H1 (cell line): ENCODE data around the gene JPH3. TPM values are rescaled to one million over a fixed set of nuclear protein-coding genes. Genes with fewer than 3 reads are reported as not detected.

Source experiments
- CTCF ChIA-PET: fragments of 300-600 bp; sonication (Branson Sonifier 250); formaldehyde crosslinking; loops from one replicate; lab custom pipeline; 2021; ENCODE audit not compliant: partially characterized antibody; lab: Charles Lee
- POLR2A ChIA-PET: fragments of 300-600 bp; sonication (Branson Sonifier 250); formaldehyde crosslinking; loops from one replicate; lab custom pipeline; 2021; ENCODE audit warnings: inconsistent platforms; ENCODE audit not compliant: partially characterized antibody; lab: Charles Lee
- DNase-seq, 2 experiments: peaks; one replicate each; pipeline versions ENCODE4 v3.0.0 to v3.0.0-alpha.2; 2010 to 2022; ENCODE audit warnings: low spot score in 2 of 2, low read depth in 1 of 2, mixed read lengths in 1 of 2
- FAIRE-seq: peaks from 2 replicates; lab custom pipeline; 2011; peaks lifted over from hg19 to GRCh38; lab: Jason Lieb, UNC
- H2AFZ ChIP-seq: 2 replicates; pipeline ENCODE4 v1.8.1; 2012; ENCODE audit warnings: low read length, inconsistent platforms
- H2AK5ac ChIP-seq: 2 replicates; pipeline ENCODE4 v1.6.1; 2013; ENCODE audit warnings: low read depth, low read length
- H2BK120ac ChIP-seq: replicated peaks from 2 replicates; pipeline ENCODE3; 2013; ENCODE audit warnings: low read depth, low read length, inconsistent platforms
- H2BK12ac ChIP-seq: 2 replicates; pipeline ENCODE4 v1.6.1; 2013; ENCODE audit warnings: low read depth, low read length
- H2BK15ac ChIP-seq: 2 replicates; pipeline ENCODE4 v1.6.1; 2013; ENCODE audit warnings: low read length
- H2BK20ac ChIP-seq: 2 replicates; pipeline ENCODE4 v1.6.1; 2013; ENCODE audit warnings: low read length
- H2BK5ac ChIP-seq: 2 replicates; pipeline ENCODE4 v1.6.1; 2013; ENCODE audit warnings: low read depth, low read length
- H3K14ac ChIP-seq: 2 replicates; pipeline ENCODE4 v1.6.1; 2013; ENCODE audit warnings: inconsistent platforms; ENCODE audit not compliant: insufficient read length
- H3K18ac ChIP-seq: 2 replicates; pipeline ENCODE4 v1.6.1; 2013; ENCODE audit warnings: low read length; ENCODE audit errors: extremely low read depth
- H3K23ac ChIP-seq: 2 replicates; pipeline ENCODE4 v1.6.1; 2013; ENCODE audit warnings: inconsistent platforms; ENCODE audit not compliant: insufficient read length
- H3K23me2 ChIP-seq: 2 replicates; pipeline ENCODE4 v1.6.1; 2013; ENCODE audit warnings: low read depth, low read length
- H3K27ac ChIP-seq: 2 replicates; pipeline ENCODE4 v1.6.1; 2011; ENCODE audit warnings: low read depth, low read length, inconsistent platforms
- H3K27me3 ChIP-seq, 4 experiments: replicated peaks in 1 of 4; 1 replicate in 1 of 4; 2 replicates in 3 of 4; pipeline versions ENCODE4 v1.6.1 to v1.8.1; 2011 to 2013; ENCODE audit warnings: low read length in 3 of 4, mild to moderate bottlenecking in 3 of 4, inconsistent platforms in 2 of 4, mixed read lengths in 2 of 4, moderate library complexity in 1 of 4; ENCODE audit not compliant: control insufficient read depth in 3 of 4, insufficient read depth in 3 of 4; ENCODE audit errors: extremely low read depth in 1 of 4
- H3K36me3 ChIP-seq, 4 experiments: 2 replicates each; pipeline versions ENCODE4 v1.6.1 to v1.8.1; 2011 to 2013; ENCODE audit warnings: mild to moderate bottlenecking in 4 of 4, low read length in 3 of 4, moderate library complexity in 2 of 4, control low read depth in 1 of 4, inconsistent platforms in 1 of 4; ENCODE audit not compliant: insufficient read depth in 4 of 4, control insufficient read depth in 2 of 4
- H3K4ac ChIP-seq: replicated peaks from 2 replicates; pipeline ENCODE3; 2013; ENCODE audit warnings: low read length, low read depth, mixed read lengths, inconsistent platforms; ENCODE audit not compliant: insufficient read length
- H3K4me1 ChIP-seq, 4 experiments: replicated peaks in 1 of 4; 1 replicate in 1 of 4; 2 replicates in 3 of 4; pipeline versions ENCODE4 v1.6.1 to v1.8.1; 2011 to 2013; ENCODE audit warnings: low read length in 3 of 4, inconsistent platforms in 2 of 4, mixed read lengths in 1 of 4; ENCODE audit not compliant: insufficient read depth in 4 of 4, control insufficient read depth in 3 of 4
- H3K4me2 ChIP-seq, 2 experiments: 2 replicates each; pipeline versions ENCODE4 v1.6.1 to v1.8.1; 2011 to 2013; ENCODE audit warnings: low read depth in 2 of 2, low read length in 2 of 2, control low read depth in 1 of 2, inconsistent platforms in 1 of 2, mild to moderate bottlenecking in 1 of 2; ENCODE audit not compliant: insufficient read depth in 1 of 2
- H3K4me3 ChIP-seq, 4 experiments: fragments of 200-600, 300-600 bp in 1 of 4; sonication (generic), shearing (Covaris generic), sonication (Bioruptor Twin) in 1 of 4; 2 replicates each; pipeline versions ENCODE4 v1.5.1 to v1.8.1; 2011 to 2016; ENCODE audit warnings: low read length in 4 of 4, low read depth in 3 of 4, control low read depth in 2 of 4, inconsistent platforms in 2 of 4, mild to moderate bottlenecking in 2 of 4, mixed read lengths in 1 of 4, moderate library complexity in 1 of 4; ENCODE audit not compliant: insufficient read depth in 2 of 4; ENCODE audit errors: extremely low read depth in 1 of 4
- H3K56ac ChIP-seq: replicated peaks from 2 replicates; pipeline ENCODE3; 2013; ENCODE audit warnings: low read depth, mild to moderate bottlenecking, mixed read lengths, low read length, inconsistent platforms; ENCODE audit not compliant: insufficient read length
- H3K79me1 ChIP-seq: 2 replicates; pipeline ENCODE4 v1.6.1; 2013; ENCODE audit warnings: low read depth, low read length, control low read depth
- H3K79me2 ChIP-seq, 2 experiments: 2 replicates each; pipeline versions ENCODE4 v1.6.1 to v1.8.1; 2012 to 2013; ENCODE audit warnings: low read length in 2 of 2, mild to moderate bottlenecking in 2 of 2, inconsistent platforms in 1 of 2; ENCODE audit not compliant: insufficient read depth in 2 of 2, control insufficient read depth in 1 of 2
- H3K9ac ChIP-seq, 4 experiments: replicated peaks in 1 of 4; 1 replicate in 1 of 4; 2 replicates in 3 of 4; pipeline versions ENCODE4 v1.6.1 to v1.8.1; 2011 to 2013; ENCODE audit warnings: low read depth in 3 of 4, low read length in 3 of 4, control low read depth in 2 of 4, mild to moderate bottlenecking in 2 of 4, moderate library complexity in 2 of 4, inconsistent platforms in 1 of 4; ENCODE audit errors: extremely low read depth in 1 of 4
- H3K9me3 ChIP-seq, 2 experiments: 2 replicates each; pipeline versions ENCODE4 v1.6.1 to v1.8.1; 2012 to 2013; ENCODE audit warnings: mild to moderate bottlenecking in 2 of 2, moderate library complexity in 2 of 2, control low read depth in 1 of 2, inconsistent platforms in 1 of 2, low read depth in 1 of 2, low read length in 1 of 2, mixed read lengths in 1 of 2; ENCODE audit not compliant: insufficient read depth in 2 of 2
- H4K20me1 ChIP-seq, 2 experiments: replicated peaks in 1 of 2; 2 replicates each; pipeline versions ENCODE3 to v1.8.1; 2011 to 2013; ENCODE audit warnings: inconsistent platforms in 2 of 2, low read length in 2 of 2, mild to moderate bottlenecking in 1 of 2; ENCODE audit not compliant: insufficient read depth in 2 of 2, control insufficient read depth in 1 of 2
- H4K5ac ChIP-seq: 2 replicates; pipeline ENCODE4 v1.6.1; 2013; ENCODE audit warnings: low read length, low read depth, mixed read lengths, inconsistent platforms; ENCODE audit not compliant: insufficient read length
- H4K8ac ChIP-seq: 2 replicates; pipeline ENCODE4 v1.8.0; 2013; ENCODE audit warnings: mild to moderate bottlenecking, moderate library complexity, low read length, inconsistent platforms; ENCODE audit not compliant: insufficient read depth; ENCODE audit errors: extremely low read depth
- H4K91ac ChIP-seq: replicated peaks from 2 replicates; pipeline ENCODE3; 2013; ENCODE audit warnings: low read length, mixed read lengths, inconsistent platforms; ENCODE audit not compliant: insufficient read length
- CTBP2 ChIP-seq: IDR thresholded peaks from 2 replicates; pipeline ENCODE4 v1.7.0; 2011; ENCODE audit warnings: borderline replicate concordance, mild to moderate bottlenecking, moderate library complexity, mixed read lengths, low read length; ENCODE audit not compliant: insufficient read depth, insufficient read length
- CTCF ChIP-seq, 3 experiments: IDR thresholded peaks; 1 replicate in 2 of 3; 2 replicates in 1 of 3; pipeline versions ENCODE4 v1.5.1 to v1.6.1; 2011; ENCODE audit warnings: low read length in 3 of 3, mild to moderate bottlenecking in 3 of 3, inconsistent platforms in 2 of 3, low read depth in 1 of 3, moderate library complexity in 1 of 3; ENCODE audit not compliant: insufficient read depth in 1 of 3; ENCODE audit errors: control extremely low read depth in 1 of 3
- GABPA ChIP-seq: IDR thresholded peaks from 2 replicates; pipeline ENCODE4 v1.6.1; 2011; ENCODE audit warnings: mild to moderate bottlenecking, low read length, moderate library complexity, borderline replicate concordance; ENCODE audit not compliant: insufficient read depth
- HDAC2 ChIP-seq, 2 experiments: fragments of 300-600 bp in 1 of 2; sonication (generic) in 1 of 2; IDR thresholded peaks; 2 replicates each; pipeline ENCODE4 v1.6.1; 2011 to 2012; ENCODE audit warnings: low read depth in 2 of 2, low read length in 2 of 2, mild to moderate bottlenecking in 2 of 2, moderate library complexity in 2 of 2, borderline replicate concordance in 1 of 2, inconsistent platforms in 1 of 2
- RAD21 ChIP-seq, 2 experiments: IDR thresholded peaks in 1 of 2; conservative IDR thresholded peaks in 1 of 2; 2 replicates each; pipeline ENCODE4 v1.6.1; 2011; ENCODE audit warnings: low read depth in 2 of 2, low read length in 2 of 2, improper control_type of control experiment in 1 of 2, inconsistent platforms in 1 of 2, mild to moderate bottlenecking in 1 of 2, moderate library complexity in 1 of 2
- SIRT6 ChIP-seq: IDR thresholded peaks from one replicate; pipeline ENCODE4 v1.7.1; 2012; ENCODE audit warnings: low read length, inconsistent platforms
- SP2 ChIP-seq: IDR thresholded peaks from 2 replicates; pipeline ENCODE4 v1.6.1; 2012; ENCODE audit warnings: mild to moderate bottlenecking, low read length, inconsistent platforms
- SRF ChIP-seq: IDR thresholded peaks from 2 replicates; pipeline ENCODE4 v1.6.1; 2011; ENCODE audit warnings: mild to moderate bottlenecking, low read depth, low read length, moderate library complexity
- WGBS, 2 experiments: shearing (Covaris generic) in 1 of 2; methylation state at CpG; one replicate each; pipeline versions ENCODE4 v1.1.6 to v1.1.7; 2013 to 2015; ENCODE audit warnings: low lambda C conversion rate in 2 of 2, mixed read lengths in 2 of 2, inconsistent platforms in 1 of 2, low coverage in 1 of 2, missing lambda C conversion rate in 1 of 2; ENCODE audit not compliant: insufficient replicate concordance in 2 of 2, insufficient coverage in 1 of 2, insufficient read length in 1 of 2; ENCODE audit errors: extremely low coverage in 1 of 2, missing lambda C conversion rate in 1 of 2; 5-methylcytosine and 5-hydroxymethylcytosine counted together
- polyA plus RNA-seq, 7 experiments: library from polyadenylated mRNA; depleted of rRNA in 3 of 7; stranded (reverse) in 5 of 7; unstranded in 2 of 7; fragments of >200 nt in 5 of 7; fragments of 200-250 nt in 2 of 7; gene quantifications; 1 replicate in 5 of 7; 2 replicates in 1 of 7; 4 replicates in 1 of 7; pipeline versions ENCODE4 v1.2.1 to v1.2.3, GENCODE V29; 2011 to 2013; ENCODE audit warnings: missing spikeins in 2 of 7, mixed read lengths in 2 of 7
- total RNA-seq: library from RNA; stranded (reverse); fragmentation: NEBNext Ultra II Directional; extraction: Animal tissue kit (Norgen Biotek cat#: 25700); gene quantifications from 2 replicates; pipeline ENCODE4 v1.2.1, GENCODE V29; 2021

The JPH3 gene
- total and polyA plus RNA-seq, 2 of the 8 experiments (the other 6 are each of a cell fraction or from before 2014, with no cell fraction given), result 10.3 to 28.3 TPM

- Histone ChIP-seq H3K4me2 (no peak overlapping the region), H3K4me3 (no peak overlapping the region), H3K79me1 (no peaks in the 10 kb centered on the region; the same call in 1 of the 2 replicates)
Measured at GRCh38 chr16:87635541-87636049, 33.3 kb downstream of the JPH3 start.

More at GRCh38 chr16:87635541-87636049, 33.3 kb downstream of the JPH3 start:
- Histone ChIP-seq H3K9me3 (peaks cover 0 to 3% of the 10 kb centered on the region in 2 experiments; a peak in 2 of 4 replicates), H2BK120ac (no peak overlapping the region), H2BK5ac (no peak overlapping the region), H4K91ac (no peak overlapping the region), H3K23ac (no peak overlapping the region), H3K4ac (no peak overlapping the region), H3K27me3 (no peaks in the 10 kb centered on the region; a peak in 2 of 7 replicates), H2AK5ac (no peak overlapping the region), H3K14ac (no peak overlapping the region), H2BK20ac (no peak overlapping the region), H3K79me2 (no peaks in the 10 kb centered on the region), H4K5ac (no peak overlapping the region), H2BK12ac (no peak overlapping the region), H3K23me2 (no peaks in the 10 kb centered on the region), H3K4me1 (peaks cover 0 to 4% (median 2%) of the 10 kb centered on the region in 4 experiments; a peak in 4 of 7 replicates), H3K9ac (no peak overlapping the region), H4K8ac (no peak overlapping the region), H3K18ac (no peak overlapping the region; the same call in 1 of the 2 replicates), H4K20me1 (peaks cover 0 to 6% of the 10 kb centered on the region in 2 experiments), H2AFZ (no peak overlapping the region), H3K56ac (no peak overlapping the region), H3K36me3 (no peaks in the 10 kb centered on the region), H3K27ac (no peak overlapping the region), H2BK15ac (no peak overlapping the region)
- CTCF ChIA-PET, result interaction anchor here (0.6 to 6.4 kb wide), 66 partner anchors 8 to 271 kb away, joined by 3 to 231 read pairs (median 6); no protein-coding TSS in a partner anchor
- DNase-seq, result peak in 1 of 2 experiments; percentile 82
- FAIRE-seq, result no peak
- POLR2A ChIA-PET, result interaction anchor here (0.7 to 1.6 kb wide), 4 partner anchors 9 to 130 kb away, joined by 3 to 6 read pairs (median 4); partner anchors contain the start of gene KLHDC4
- peak; percentile 34; the same call in 1 of the 2 replicates for TF ChIP-seq GABPA
- TF ChIP-seq SIRT6, result no peak
- TF ChIP-seq CTCF (IDR thresholded peaks at IDR 0.05; ENCODE audit: control extremely low read depth in 1 of 3, insufficient read depth in 1 of 3, low read depth in 1 of 3, low read length in 3 of 3), result peak; percentile 82 to 95 (median 83)
- TF ChIP-seq SP2, result no peak
- no peak for TF ChIP-seq SRF
- 0 out of 4 replicates have a peak, but pooled peaks of 1 of the 2 experiments have one; percentile 22 for TF ChIP-seq HDAC2 (IDR thresholded peaks at IDR 0.05; ENCODE audit: borderline replicate concordance in 1 of 2, low read depth in 2 of 2, low read length in 2 of 2)
- peak; percentile 82 for TF ChIP-seq CTBP2
- TF ChIP-seq RAD21 (IDR thresholded peaks at IDR 0.05 in 1 of 2, conservative IDR thresholded peaks at IDR 0.05 in 1 of 2; ENCODE audit: low read depth in 2 of 2, low read length in 2 of 2), result peak; percentile 79 to 82
- WGBS, 2 experiments, result 47% methylated on average over 23 of the region's 23 CpGs; no CpG with 5 or more reads in 1 of the 2 experiments
